ENCODE data around the gene TTC6. TPM values are rescaled to one million over a fixed set of nuclear protein-coding genes. Genes with fewer than 3 reads are reported as not detected.

The TTC6 gene
- total RNA-seq, 1 donor from 2014 or later, result not detected

GRCh38 chr14:37643701-37644100 is 48.3 kb downstream of the TTC6 start:
- DNase-seq (ENCODE audit: low spot score in 2 of 2), result no peak
- no peak overlapping the region for H3K27ac ChIP-seq
- no peaks in the 10 kb centered on the region for H3K36me3 ChIP-seq
- intact Hi-C loops (cut with DNase I), result no loop called here
- TF ChIP-seq, protein P1, sequence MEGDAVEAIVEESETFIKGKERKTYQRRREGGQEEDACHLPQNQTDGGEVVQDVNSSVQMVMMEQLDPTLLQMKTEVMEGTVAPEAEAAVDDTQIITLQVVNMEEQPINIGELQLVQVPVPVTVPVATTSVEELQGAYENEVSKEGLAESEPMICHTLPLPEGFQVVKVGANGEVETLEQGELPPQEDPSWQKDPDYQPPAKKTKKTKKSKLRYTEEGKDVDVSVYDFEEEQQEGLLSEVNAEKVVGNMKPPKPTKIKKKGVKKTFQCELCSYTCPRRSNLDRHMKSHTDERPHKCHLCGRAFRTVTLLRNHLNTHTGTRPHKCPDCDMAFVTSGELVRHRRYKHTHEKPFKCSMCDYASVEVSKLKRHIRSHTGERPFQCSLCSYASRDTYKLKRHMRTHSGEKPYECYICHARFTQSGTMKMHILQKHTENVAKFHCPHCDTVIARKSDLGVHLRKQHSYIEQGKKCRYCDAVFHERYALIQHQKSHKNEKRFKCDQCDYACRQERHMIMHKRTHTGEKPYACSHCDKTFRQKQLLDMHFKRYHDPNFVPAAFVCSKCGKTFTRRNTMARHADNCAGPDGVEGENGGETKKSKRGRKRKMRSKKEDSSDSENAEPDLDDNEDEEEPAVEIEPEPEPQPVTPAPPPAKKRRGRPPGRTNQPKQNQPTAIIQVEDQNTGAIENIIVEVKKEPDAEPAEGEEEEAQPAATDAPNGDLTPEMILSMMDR (IDR thresholded peaks at IDR 0.05), result no peak
- H3K4me1 ChIP-seq, result no peaks in the 10 kb centered on the region
- no peaks in the 10 kb centered on the region for H3K27me3 ChIP-seq
- H3K9me3 ChIP-seq, result no peaks in the 10 kb centered on the region
- no peak overlapping the region for H3K4me3 ChIP-seq

Other genes with a start within 250 kb of the TTC6 start
- gene FOXA1, start 380 bp upstream of the TTC6 start, total RNA-seq, result not detected

All from ascending aorta (tissue), 2 donors.